Immature natural killer cell (primary cell): ENCODE measurements around the gene SAMM50. TPM values are rescaled to one million over a fixed set of nuclear protein-coding genes. Genes with fewer than 3 reads are reported as not detected.

Source experiments
- DNase-seq, 3 donors: peaks; one replicate each; pipeline ENCODE4 v3.0.0; 2022; ENCODE audit warnings: mixed read lengths in 1 of 3
- H3K27ac Mint-ChIP-seq, 6 donors: one replicate each; pipeline ENCODE4 v1.8.0; 2020; ENCODE audit warnings: mixed read lengths in 6 of 6, mild to moderate bottlenecking in 5 of 6, inconsistent platforms in 4 of 6, moderate library complexity in 3 of 6
- H3K27me3 Mint-ChIP-seq, 3 donors: one replicate each; pipeline ENCODE4 v1.8.0; 2020 to 2021; ENCODE audit warnings: low read depth in 3 of 3, mild to moderate bottlenecking in 3 of 3, mixed read lengths in 3 of 3, moderate library complexity in 3 of 3, inconsistent platforms in 1 of 3
- H3K36me3 Mint-ChIP-seq, 3 donors: one replicate each; pipeline ENCODE4 v1.8.0; 2020; ENCODE audit warnings: mixed read lengths in 3 of 3, inconsistent platforms in 2 of 3, mild to moderate bottlenecking in 2 of 3
- H3K4me1 Mint-ChIP-seq, 2 donors: one replicate each; pipeline ENCODE4 v1.8.0; 2020; ENCODE audit warnings: inconsistent platforms in 2 of 2, mild to moderate bottlenecking in 2 of 2, mixed read lengths in 2 of 2, moderate library complexity in 1 of 2
- H3K4me3 Mint-ChIP-seq, 5 donors: one replicate each; pipeline ENCODE4 v1.8.0; 2020; ENCODE audit warnings: mild to moderate bottlenecking in 5 of 5, mixed read lengths in 5 of 5, inconsistent platforms in 3 of 5, moderate library complexity in 3 of 5
- H3K9me3 Mint-ChIP-seq, 6 donors: one replicate each; pipeline ENCODE4 v1.8.0; 2020; ENCODE audit warnings: mild to moderate bottlenecking in 6 of 6, mixed read lengths in 6 of 6, inconsistent platforms in 4 of 6, moderate library complexity in 3 of 6
- polyA plus RNA-seq, 3 donors: library from polyadenylated mRNA; unstranded; fragments of 300-500 nt; fragmentation: Illumina TruSeq; gene quantifications; one replicate each; pipeline ENCODE4 v1.2.3, GENCODE V29; 2021

SAMM50 gene
- polyA plus RNA-seq, 3 donors from 2014 or later, result 80.6 to 88.8 (median 82.8) TPM

DNA sequence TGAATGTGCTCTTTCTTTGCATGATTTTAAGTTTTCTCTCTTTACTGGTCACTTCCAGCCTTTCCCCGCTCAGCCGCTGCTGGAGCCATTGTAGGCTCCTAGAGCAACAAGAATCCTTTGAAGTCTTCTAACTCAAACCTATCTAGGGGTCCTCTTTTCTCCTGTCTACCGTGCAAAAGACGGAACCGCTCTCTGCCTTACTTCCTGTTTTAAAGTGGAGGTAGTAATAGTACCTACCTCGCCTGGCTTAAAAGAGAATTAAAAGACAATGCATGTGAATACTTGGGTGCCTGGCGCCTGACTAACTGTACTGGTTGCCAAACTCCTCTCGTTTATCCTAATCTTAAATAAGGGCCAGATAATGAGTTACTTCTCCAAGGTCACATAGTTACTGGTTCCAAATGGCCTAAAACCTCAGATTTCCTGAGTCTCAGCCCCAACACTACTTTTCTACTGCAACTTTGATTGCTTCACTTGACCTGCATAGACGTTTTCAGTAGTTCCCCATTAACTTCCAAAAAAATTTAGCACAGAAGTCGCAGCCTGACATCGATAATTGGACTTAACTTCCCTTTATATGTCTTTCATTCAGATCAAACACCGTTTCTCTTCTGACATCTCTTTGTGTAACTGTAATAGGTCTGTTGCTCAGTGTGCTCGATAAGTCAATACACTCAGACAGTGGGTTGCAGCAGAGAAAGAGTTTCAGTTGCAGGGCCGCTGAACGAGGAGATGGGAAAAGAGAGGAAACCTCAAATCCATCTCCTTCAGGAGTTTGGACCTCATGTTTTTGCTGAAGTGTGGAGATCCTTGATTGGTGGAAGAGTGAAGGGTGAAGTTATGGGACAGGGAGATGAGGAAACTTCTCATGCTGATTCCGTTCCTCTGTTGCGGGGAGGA is 891 bp downstream of the SAMM50 start:
- H3K27ac Mint-ChIP-seq, result peak overlapping the region; percentile 90 to 98 (median 96)
- H3K9me3 Mint-ChIP-seq, result no peaks in the 10 kb centered on the region
- H3K36me3 Mint-ChIP-seq, result no peaks in the 10 kb centered on the region
- H3K4me1 Mint-ChIP-seq, result peaks cover 38 to 55% of the 10 kb centered on the region in 2 donors
- peaks cover 4 to 7% (median 5%) of the 10 kb centered on the region in 3 donors for H3K27me3 Mint-ChIP-seq
- peak in 1 of 3 donors; percentile 6 for DNase-seq
- H3K4me3 Mint-ChIP-seq, result peak overlapping the region; percentile 96 to 99 (median 99)

DNA sequence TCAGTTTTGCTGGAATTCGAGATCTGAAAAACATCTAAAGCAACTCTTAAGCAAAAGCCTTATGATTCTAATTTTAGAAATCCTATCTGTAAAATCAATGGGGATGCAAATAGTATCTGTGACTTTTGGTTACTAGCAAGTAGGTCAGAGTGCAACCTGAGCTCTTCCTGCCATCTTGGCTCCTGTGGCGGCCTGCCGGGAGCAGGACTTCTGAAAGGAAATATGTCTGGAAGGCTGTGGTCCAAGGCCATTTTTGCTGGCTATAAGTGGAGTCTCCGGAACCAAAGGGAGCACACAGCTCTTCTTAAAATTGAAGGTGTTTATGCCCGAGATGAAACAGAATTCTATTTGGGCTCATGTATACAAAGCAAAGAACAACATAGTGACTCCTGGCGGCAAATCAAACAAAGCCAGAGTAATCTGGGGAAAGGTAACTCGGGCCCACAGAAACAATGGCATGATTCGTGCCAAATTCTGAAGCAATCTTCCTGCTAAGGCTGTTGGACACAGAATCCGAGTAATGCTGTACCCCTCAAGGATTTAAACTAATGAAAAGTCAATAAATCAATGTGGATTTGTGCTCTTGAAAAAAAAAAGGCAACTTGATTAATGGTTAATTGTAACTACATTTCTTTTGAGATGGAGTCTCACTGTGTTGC is 1.7 kb downstream of the SAMM50 start:
- Mint-ChIP-seq H3K4me1 (peaks cover 38 to 55% of the 10 kb centered on the region in 2 donors), H3K27ac (peak overlapping the region in 3 of 6 donors; percentile 93 to 98 (median 97)), H3K27me3 (peaks cover 1 to 5% (median 4%) of the 10 kb centered on the region in 3 donors), H3K9me3 (no peaks in the 10 kb centered on the region), H3K36me3 (no peaks in the 10 kb centered on the region), H3K4me3 (peak overlapping the region; percentile 96 to 99 (median 99))
- DNase-seq, result no peak

DNA sequence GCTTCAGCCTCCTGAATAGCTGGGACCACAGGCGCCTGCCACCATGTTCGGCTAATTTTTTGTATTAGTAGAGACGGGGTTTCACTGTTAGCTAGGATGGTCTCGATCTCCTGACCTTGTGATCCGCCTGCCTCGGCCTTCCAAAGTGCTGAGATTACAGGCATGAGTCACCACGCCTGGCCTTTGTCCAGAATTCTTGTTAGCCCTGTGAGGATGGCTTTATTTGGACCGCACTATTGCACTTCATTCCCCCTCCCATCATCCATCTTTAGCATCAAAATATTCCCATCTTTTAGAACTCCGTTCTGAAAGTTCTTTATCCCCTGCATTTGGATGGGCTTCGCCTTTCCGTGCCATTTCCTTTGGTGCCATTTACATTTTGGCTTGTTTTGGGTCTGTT is 2.6 kb downstream of the SAMM50 start:
- peaks cover 38 to 55% of the 10 kb centered on the region in 2 donors for H3K4me1 Mint-ChIP-seq
- no peak for DNase-seq
- H3K27ac Mint-ChIP-seq, result peak overlapping the region in 1 of 6 donors; percentile 78
- H3K4me3 Mint-ChIP-seq, result peak overlapping the region in 4 of 5 donors; percentile 33 to 71 (median 48)
- no peaks in the 10 kb centered on the region for H3K36me3 Mint-ChIP-seq
- H3K9me3 Mint-ChIP-seq, result no peaks in the 10 kb centered on the region
- H3K27me3 Mint-ChIP-seq, result peaks cover 1 to 5% (median 4%) of the 10 kb centered on the region in 3 donors

GRCh38 chr22:43964314-43964857 is 9.1 kb downstream of the SAMM50 start:
- Mint-ChIP-seq H3K27me3 (peaks cover 0 to 3% (median 1%) of the 10 kb centered on the region in 3 donors), H3K27ac (no peak overlapping the region), H3K36me3 (peaks cover 17 to 52% (median 33%) of the 10 kb centered on the region in 3 donors), H3K4me1 (peaks cover under 1 to 12% of the 10 kb centered on the region in 2 donors), H3K9me3 (no peaks in the 10 kb centered on the region), H3K4me3 (no peak overlapping the region)
- DNase-seq, result no peak

- Mint-ChIP-seq H3K27me3 (peaks cover 0 to 4% (median 1%) of the 10 kb centered on the region in 3 donors), H3K4me3 (no peak overlapping the region), H3K27ac (no peak overlapping the region), H3K36me3 (peaks cover 22 to 60% (median 38%) of the 10 kb centered on the region in 3 donors), H3K4me1 (peaks cover 8 to 15% of the 10 kb centered on the region in 2 donors), H3K9me3 (no peaks in the 10 kb centered on the region)
- DNase-seq, result no peak
These were observed 11.8 kb downstream of the SAMM50 start for GRCh38 chr22:43967069-43967468.

DNA sequence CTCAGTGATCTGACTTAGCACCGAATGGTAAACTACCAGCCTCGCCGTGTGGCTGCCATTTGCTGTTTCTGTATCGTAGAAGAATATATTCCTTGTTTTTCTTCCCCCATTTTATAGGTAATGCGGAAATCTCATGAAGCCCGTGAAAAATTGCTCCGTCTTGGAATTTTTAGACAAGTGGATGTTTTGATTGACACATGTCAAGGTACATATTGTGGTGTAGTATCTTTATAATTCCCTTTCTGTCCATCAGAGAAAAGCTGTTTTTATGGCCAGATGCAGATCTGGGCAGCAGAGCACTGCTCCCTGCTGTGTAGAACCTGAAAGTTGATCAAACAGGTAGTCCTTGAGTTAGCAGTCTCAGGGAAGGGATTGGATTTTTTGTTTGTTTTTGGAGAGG is 13.4 kb downstream of the SAMM50 start:
- DNase-seq, result no peak
- peaks cover 22 to 69% (median 33%) of the 10 kb centered on the region in 3 donors for H3K36me3 Mint-ChIP-seq
- H3K9me3 Mint-ChIP-seq, result no peaks in the 10 kb centered on the region
- no peak overlapping the region for H3K4me3 Mint-ChIP-seq
- no peak overlapping the region for H3K27ac Mint-ChIP-seq
- peaks cover 8 to 15% of the 10 kb centered on the region in 2 donors for H3K4me1 Mint-ChIP-seq
- H3K27me3 Mint-ChIP-seq, result peaks cover 0 to 4% (median 1%) of the 10 kb centered on the region in 3 donors

DNA sequence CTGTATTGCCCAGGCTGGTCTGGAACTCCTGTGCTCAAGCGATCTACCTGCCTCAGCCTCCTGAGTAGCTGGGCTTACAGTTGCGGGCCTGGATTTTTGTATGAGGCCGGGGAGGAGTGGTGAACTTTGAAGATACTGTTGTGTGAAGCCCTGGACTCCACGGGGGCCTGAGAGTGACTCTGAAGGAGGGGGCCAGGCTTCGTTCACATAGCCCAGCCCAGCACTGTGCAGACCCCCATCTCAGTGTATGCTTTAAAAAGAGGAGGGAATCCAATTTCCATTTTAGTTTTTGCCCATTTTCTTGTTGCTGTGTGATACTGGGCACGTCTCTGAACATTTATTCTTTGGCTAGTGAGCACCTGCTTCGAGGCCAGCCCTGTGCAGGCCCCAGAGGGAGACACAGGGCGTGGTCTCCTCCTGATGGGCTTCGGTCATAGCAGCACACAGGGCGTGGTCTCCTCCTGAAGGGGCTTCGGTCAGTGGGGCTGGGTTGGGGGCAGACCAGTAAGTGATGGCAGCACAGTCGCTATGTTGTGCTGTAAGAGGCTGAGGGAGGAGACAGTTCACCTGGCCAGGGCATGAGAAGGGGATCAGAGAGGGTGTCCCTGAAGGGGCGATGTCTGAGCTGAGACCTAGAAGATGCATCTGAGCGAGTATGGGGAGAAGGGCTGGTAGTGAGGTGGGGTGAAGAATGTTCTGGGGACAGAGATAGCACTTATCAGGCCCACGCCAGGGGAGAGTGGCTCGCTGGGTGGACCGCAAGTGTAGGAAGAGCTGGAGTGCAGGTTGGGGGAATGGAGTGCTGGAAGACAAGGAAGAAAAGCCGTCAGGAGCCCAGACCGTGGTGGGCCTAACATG is 14.0 kb downstream of the SAMM50 start:
- no peaks in the 10 kb centered on the region for H3K9me3 Mint-ChIP-seq
- H3K36me3 Mint-ChIP-seq, result peaks cover 25 to 70% (median 29%) of the 10 kb centered on the region in 3 donors
- DNase-seq, result no peak
- peaks cover 0 to 4% (median 1%) of the 10 kb centered on the region in 3 donors for H3K27me3 Mint-ChIP-seq
- no peak overlapping the region for H3K4me3 Mint-ChIP-seq
- H3K27ac Mint-ChIP-seq, result peak overlapping the region in 1 of 6 donors; percentile 54
- peaks cover 8 to 15% of the 10 kb centered on the region in 2 donors for H3K4me1 Mint-ChIP-seq

DNA sequence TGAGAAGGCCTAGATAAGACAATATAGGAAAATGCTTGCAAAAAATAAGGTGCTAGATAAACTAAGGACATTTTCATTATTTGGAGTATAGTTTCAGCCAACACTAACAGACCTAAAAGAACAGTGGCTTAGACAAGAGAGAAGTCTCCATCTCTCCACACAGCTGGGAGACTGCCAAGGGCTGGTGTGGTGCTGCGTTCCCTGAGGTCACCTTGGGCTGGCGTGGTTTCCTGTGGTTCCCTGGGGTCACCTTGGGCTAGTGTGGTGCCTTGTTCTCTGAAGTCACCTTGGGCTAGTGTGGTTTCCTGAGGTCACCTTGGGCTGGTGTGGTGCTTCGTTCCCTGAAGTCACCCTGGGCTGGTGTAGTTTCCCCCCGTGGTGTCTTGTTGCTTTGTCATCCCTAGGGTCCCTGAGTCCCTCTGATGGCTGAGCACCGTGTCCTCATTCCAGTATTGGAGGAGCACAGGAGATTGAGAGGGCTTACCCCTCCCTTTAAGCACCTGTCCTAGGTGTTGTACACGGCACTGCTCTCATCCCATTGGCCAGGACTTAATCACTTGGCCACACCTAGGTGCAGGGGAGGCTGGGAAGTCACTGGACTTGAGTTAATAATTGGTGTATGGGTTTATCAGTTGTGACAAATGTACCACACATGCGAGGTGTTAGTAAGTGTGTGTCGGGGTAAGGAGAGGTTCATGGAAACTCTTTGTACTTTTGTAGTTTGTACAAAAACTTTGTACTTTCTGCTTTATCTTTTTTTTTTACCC is 14.9 kb downstream of the SAMM50 start:
- H3K4me3 Mint-ChIP-seq, result no peak overlapping the region
- peaks cover 8 to 15% of the 10 kb centered on the region in 2 donors for H3K4me1 Mint-ChIP-seq
- no peaks in the 10 kb centered on the region for H3K9me3 Mint-ChIP-seq
- peaks cover 25 to 68% (median 29%) of the 10 kb centered on the region in 3 donors for H3K36me3 Mint-ChIP-seq
- no peak overlapping the region for H3K27ac Mint-ChIP-seq
- H3K27me3 Mint-ChIP-seq, result peaks cover 0 to 4% (median 1%) of the 10 kb centered on the region in 3 donors
- no peak for DNase-seq

- Mint-ChIP-seq H3K27ac (no peak overlapping the region), H3K4me1 (peaks cover 8 to 15% of the 10 kb centered on the region in 2 donors), H3K9me3 (no peaks in the 10 kb centered on the region), H3K4me3 (no peak overlapping the region), H3K27me3 (peaks cover 0 to 4% (median 1%) of the 10 kb centered on the region in 3 donors), H3K36me3 (peaks cover 24 to 70% (median 32%) of the 10 kb centered on the region in 3 donors)
- no peak for DNase-seq
These were observed 15.9 kb downstream of the SAMM50 start for GRCh38 chr22:43971112-43971511.

- Mint-ChIP-seq H3K27me3 (peaks cover 0 to 4% (median 0%) of the 10 kb centered on the region in 3 donors), H3K4me1 (peaks cover 8 to 15% of the 10 kb centered on the region in 2 donors), H3K36me3 (peaks cover 22 to 66% (median 25%) of the 10 kb centered on the region in 3 donors), H3K9me3 (no peaks in the 10 kb centered on the region), H3K27ac (no peak overlapping the region), H3K4me3 (no peak overlapping the region)
- no peak for DNase-seq
These were observed 17.8 kb downstream of the SAMM50 start for GRCh38 chr22:43972931-43973462.

- peaks cover 0 to 4% (median 0%) of the 10 kb centered on the region in 3 donors for H3K27me3 Mint-ChIP-seq
- H3K27ac Mint-ChIP-seq, result no peak overlapping the region
- H3K4me3 Mint-ChIP-seq, result no peak overlapping the region
- H3K4me1 Mint-ChIP-seq, result peaks cover 8 to 15% of the 10 kb centered on the region in 2 donors
- H3K36me3 Mint-ChIP-seq, result peaks cover 22 to 65% (median 26%) of the 10 kb centered on the region in 3 donors
- no peaks in the 10 kb centered on the region for H3K9me3 Mint-ChIP-seq
- no peak for DNase-seq
These were observed 18.8 kb downstream of the SAMM50 start for GRCh38 chr22:43974028-43974545.

- peaks cover 0 to 4% (median 0%) of the 10 kb centered on the region in 3 donors for H3K27me3 Mint-ChIP-seq
- no peaks in the 10 kb centered on the region for H3K9me3 Mint-ChIP-seq
- H3K36me3 Mint-ChIP-seq, result peaks cover 23 to 67% (median 25%) of the 10 kb centered on the region in 3 donors
- no peak for DNase-seq
- peaks cover 4 to 6% of the 10 kb centered on the region in 2 donors for H3K4me1 Mint-ChIP-seq
- H3K27ac Mint-ChIP-seq, result no peak overlapping the region
- no peak overlapping the region for H3K4me3 Mint-ChIP-seq
These were observed 19.8 kb downstream of the SAMM50 start for GRCh38 chr22:43975041-43975440.
